Germinal center (tissue), 1 donor: ENCODE measurements around the gene ROPN1B.

ENCODE experiments used
- DNase-seq: peaks from one replicate; pipeline ENCODE4 v3.0.0; 2012; ENCODE audit warnings: mixed read lengths, low spot score

Gene ROPN1B

GRCh38 chr3:126005951-126006350 is 37.0 kb downstream of the ROPN1B start:
- no peak for DNase-seq

- DNase-seq = no peak
Measured at GRCh38 chr3:126008219-126008618, 39.2 kb downstream of the ROPN1B start.

- DNase-seq = no peak
Measured at GRCh38 chr3:126009181-126009580, 40.2 kb downstream of the ROPN1B start.

- DNase-seq = no peak
Measured at GRCh38 chr3:126013751-126014156, 44.8 kb downstream of the ROPN1B start.

GRCh38 chr3:126014252-126014651 is 45.3 kb downstream of the ROPN1B start:
- DNase-seq = no peak

- no peak for DNase-seq
Measured at GRCh38 chr3:126015075-126015474, 46.1 kb downstream of the ROPN1B start.

- DNase-seq = no peak
Measured at GRCh38 chr3:126016616-126017015, 47.6 kb downstream of the ROPN1B start.

GRCh38 chr3:126017362-126017761 is 48.4 kb downstream of the ROPN1B start:
- no peak for DNase-seq

GRCh38 chr3:126018545-126018944 is 49.6 kb downstream of the ROPN1B start:
- DNase-seq = no peak

- no peak for DNase-seq
Measured at GRCh38 chr3:126018995-126019394, 50.0 kb downstream of the ROPN1B start.

GRCh38 chr3:126019683-126020082 is 50.7 kb downstream of the ROPN1B start:
- DNase-seq = no peak

- no peak for DNase-seq
Measured at GRCh38 chr3:126021224-126021623, 52.2 kb downstream of the ROPN1B start.

- no peak for DNase-seq
Measured at GRCh38 chr3:126021702-126022101, 52.7 kb downstream of the ROPN1B start.

- DNase-seq = no peak
Measured at GRCh38 chr3:126022741-126023359, 53.9 kb downstream of the ROPN1B start.

GRCh38 chr3:126023390-126023789 is 54.4 kb downstream of the ROPN1B start:
- no peak for DNase-seq

- no peak for DNase-seq
Measured at GRCh38 chr3:126024049-126024854, 55.3 kb downstream of the ROPN1B start.

- DNase-seq = no peak
Measured at GRCh38 chr3:126025116-126025729, 56.2 kb downstream of the ROPN1B start.

- DNase-seq = no peak
Measured at GRCh38 chr3:126025862-126026261, 56.9 kb downstream of the ROPN1B start.

GRCh38 chr3:126026277-126026751 is 57.3 kb downstream of the ROPN1B start:
- no peak for DNase-seq

GRCh38 chr3:126026761-126027160 is 57.8 kb downstream of the ROPN1B start:
- no peak for DNase-seq

- DNase-seq = no peak
Measured at GRCh38 chr3:126028096-126028495, 59.1 kb downstream of the ROPN1B start.

GRCh38 chr3:126029241-126029640 is 60.3 kb downstream of the ROPN1B start:
- no peak for DNase-seq

GRCh38 chr3:126030455-126030854 is 61.5 kb downstream of the ROPN1B start:
- DNase-seq = no peak
